ENCODE measurements around the gene LSM14B.
"Not testable (repeated sequence)": the region's sequence is repeated elsewhere in the genome, so short reads cannot be mapped to it uniquely, and the experiment has no call there.

LSM14B gene

GRCh38 chr20:62114894-62115293 lies 7.4 kb upstream of the LSM14B start:
- no peak for DNase-seq (ENCODE audit: low read depth)

- not testable (repeated sequence) for DNase-seq (ENCODE audit: low read depth)
These were observed 6.4 kb upstream of the LSM14B start for GRCh38 chr20:62115800-62116407.

GRCh38 chr20:62116558-62117361 lies 5.5 kb upstream of the LSM14B start:
- DNase-seq (ENCODE audit: low read depth): no peak

GRCh38 chr20:62117362-62117646 lies 5.0 kb upstream of the LSM14B start:
- DNase-seq (ENCODE audit: low read depth): no peak

GRCh38 chr20:62117658-62118057 lies 4.6 kb upstream of the LSM14B start:
- no peak for DNase-seq (ENCODE audit: low read depth)

- no peak for DNase-seq (ENCODE audit: low read depth)
These were observed 3.9 kb upstream of the LSM14B start for GRCh38 chr20:62118113-62119043.

- DNase-seq (ENCODE audit: low read depth): no peak
These were observed 3.2 kb upstream of the LSM14B start for GRCh38 chr20:62119115-62119514.

- DNase-seq (ENCODE audit: low read depth): no peak
These were observed 2.5 kb upstream of the LSM14B start for GRCh38 chr20:62119591-62120364.

- no peak for DNase-seq (ENCODE audit: low read depth)
These were observed 1.9 kb upstream of the LSM14B start for GRCh38 chr20:62120365-62120762.

GRCh38 chr20:62120990-62121775 lies 1.1 kb upstream of the LSM14B start:
- DNase-seq (ENCODE audit: low read depth): peak; percentile 53

- DNase-seq (ENCODE audit: low read depth): no peak
These were observed 577 bp downstream of the LSM14B start for GRCh38 chr20:62122654-62123449.

GRCh38 chr20:62123450-62124118 lies 1.3 kb downstream of the LSM14B start:
- peak; percentile 6 for DNase-seq (ENCODE audit: low read depth)

GRCh38 chr20:62126141-62126540 lies 3.9 kb downstream of the LSM14B start:
- no peak for DNase-seq (ENCODE audit: low read depth)

GRCh38 chr20:62127799-62128198 lies 5.5 kb downstream of the LSM14B start:
- DNase-seq (ENCODE audit: low read depth): no peak

- no peak for DNase-seq (ENCODE audit: low read depth)
These were observed 6.2 kb downstream of the LSM14B start for GRCh38 chr20:62128502-62128901.

GRCh38 chr20:62129731-62130531 lies 7.7 kb downstream of the LSM14B start:
- no peak for DNase-seq (ENCODE audit: low read depth)

GRCh38 chr20:62131560-62132320 lies 9.5 kb downstream of the LSM14B start:
- no peak for DNase-seq (ENCODE audit: low read depth)

GRCh38 chr20:62132421-62132820 lies 10.1 kb downstream of the LSM14B start:
- no peak for DNase-seq (ENCODE audit: low read depth)
